ENCODE results near the gene PNCK. TPM values are rescaled to one million over a fixed set of nuclear protein-coding genes. Genes with fewer than 3 reads are reported as not detected.
"Not testable (repeated sequence)": the region's sequence is repeated elsewhere in the genome, so short reads cannot be mapped to it uniquely, and the experiment has no call there.

Gene PNCK
- total RNA-seq, 1 donor from 2014 or later: 1.1 TPM

GRCh38 chrX:153701706-153702105 lies 28.1 kb upstream of the PNCK start:
- Mint-ChIP-seq H3K36me3 (ENCODE audit: low read depth, unreplicated experiment) (peaks cover 4% of the 10 kb centered on the region), H3K9me3 (ENCODE audit: unreplicated experiment) (no peaks in the 10 kb centered on the region)

GRCh38 chrX:153700967-153701366 lies 27.4 kb upstream of the PNCK start:
- Mint-ChIP-seq H3K27me3 (ENCODE audit: low read depth, unreplicated experiment) (no peaks in the 10 kb centered on the region), H3K27ac (ENCODE audit: unreplicated experiment) (no peak overlapping the region), H3K36me3 (ENCODE audit: low read depth, unreplicated experiment) (peaks cover 4% of the 10 kb centered on the region), H3K4me1 (ENCODE audit: low read depth, unreplicated experiment) (no peaks in the 10 kb centered on the region), H3K4me3 (ENCODE audit: unreplicated experiment) (no peak overlapping the region), H3K9me3 (ENCODE audit: unreplicated experiment) (no peaks in the 10 kb centered on the region)
- H2AFZ ChIP-seq (ENCODE audit: low read depth, low read length): no peak overlapping the region
- H3K4me2 ChIP-seq (ENCODE audit: low read length): no peak overlapping the region
- H3K9me3 ChIP-seq (ENCODE audit: insufficient read depth, low read depth, low read length): no peaks in the 10 kb centered on the region
- H3K4me1 ChIP-seq (ENCODE audit: insufficient read depth, low read length): peaks cover 5% of the 10 kb centered on the region
- H4K20me1 ChIP-seq (ENCODE audit: insufficient read depth, low read length): no peaks in the 10 kb centered on the region
- TF ChIP-seq EZH2 (IDR thresholded peaks at IDR 0.05; ENCODE audit: insufficient read depth, low read length) (no peak), CTCF (IDR thresholded peaks at IDR 0.05; ENCODE audit: insufficient read depth, low read depth, low read length) (no peak)
- no peaks in the 10 kb centered on the region for H3K79me2 ChIP-seq (ENCODE audit: insufficient read depth, low read length)
- no peak overlapping the region for H3K27ac ChIP-seq (ENCODE audit: low read depth, low read length)
- no peaks in the 10 kb centered on the region for H3K27me3 ChIP-seq (ENCODE audit: insufficient read depth, low read length)
- FAIRE-seq (no peak), DNase-seq (ENCODE audit: low read depth) (no peak)
- no peak overlapping the region for H3K9ac ChIP-seq (ENCODE audit: low read length)
- H3K36me3 ChIP-seq (ENCODE audit: insufficient read depth, low read length): no peaks in the 10 kb centered on the region
- no peak overlapping the region for H3K4me3 ChIP-seq (ENCODE audit: insufficient read depth, low read depth, low read length)

More at GRCh38 chrX:153701706-153702105, 28.1 kb upstream of the PNCK start:
- Histone ChIP-seq H3K27me3 (ENCODE audit: insufficient read depth, low read length) (no peaks in the 10 kb centered on the region), H3K4me3 (ENCODE audit: insufficient read depth, low read depth, low read length) (no peak overlapping the region), H3K27ac (ENCODE audit: low read depth, low read length) (no peak overlapping the region), H3K4me2 (ENCODE audit: low read length) (no peak overlapping the region), H2AFZ (ENCODE audit: low read depth, low read length) (no peak overlapping the region), H3K36me3 (ENCODE audit: insufficient read depth, low read length) (no peaks in the 10 kb centered on the region), H3K79me2 (ENCODE audit: insufficient read depth, low read length) (no peaks in the 10 kb centered on the region), H3K9ac (ENCODE audit: low read length) (no peak overlapping the region), H3K4me1 (ENCODE audit: insufficient read depth, low read length) (peaks cover 5% of the 10 kb centered on the region), H3K9me3 (ENCODE audit: insufficient read depth, low read depth, low read length) (no peaks in the 10 kb centered on the region), H4K20me1 (ENCODE audit: insufficient read depth, low read length) (no peaks in the 10 kb centered on the region)
- H3K4me3 Mint-ChIP-seq (ENCODE audit: unreplicated experiment): no peak overlapping the region
- DNase-seq (ENCODE audit: low read depth) (no peak), FAIRE-seq (no peak)
- TF ChIP-seq EZH2 (IDR thresholded peaks at IDR 0.05; ENCODE audit: insufficient read depth, low read length) (no peak), CTCF (IDR thresholded peaks at IDR 0.05; ENCODE audit: insufficient read depth, low read depth, low read length) (no peak)
- H3K4me1 Mint-ChIP-seq (ENCODE audit: low read depth, unreplicated experiment): no peaks in the 10 kb centered on the region
- no peak overlapping the region for H3K27ac Mint-ChIP-seq (ENCODE audit: unreplicated experiment)
- H3K27me3 Mint-ChIP-seq (ENCODE audit: low read depth, unreplicated experiment): no peaks in the 10 kb centered on the region

GRCh38 chrX:153700376-153700945 lies 26.8 kb upstream of the PNCK start:
- Histone ChIP-seq H3K4me2 (ENCODE audit: low read length) (no peak overlapping the region), H3K27me3 (ENCODE audit: insufficient read depth, low read length) (no peaks in the 10 kb centered on the region), H3K4me1 (ENCODE audit: insufficient read depth, low read length) (peaks cover 5% of the 10 kb centered on the region), H3K9ac (ENCODE audit: low read length) (no peak overlapping the region), H3K27ac (ENCODE audit: low read depth, low read length) (no peak overlapping the region), H2AFZ (ENCODE audit: low read depth, low read length) (no peak overlapping the region), H3K36me3 (ENCODE audit: insufficient read depth, low read length) (no peaks in the 10 kb centered on the region), H4K20me1 (ENCODE audit: insufficient read depth, low read length) (no peaks in the 10 kb centered on the region), H3K79me2 (ENCODE audit: insufficient read depth, low read length) (no peaks in the 10 kb centered on the region), H3K4me3 (ENCODE audit: insufficient read depth, low read depth, low read length) (no peak overlapping the region), H3K9me3 (ENCODE audit: insufficient read depth, low read depth, low read length) (no peaks in the 10 kb centered on the region)
- FAIRE-seq: no peak
- H3K36me3 Mint-ChIP-seq (ENCODE audit: low read depth, unreplicated experiment): peaks cover 4% of the 10 kb centered on the region
- no peaks in the 10 kb centered on the region for H3K27me3 Mint-ChIP-seq (ENCODE audit: low read depth, unreplicated experiment)
- no peak overlapping the region for H3K27ac Mint-ChIP-seq (ENCODE audit: unreplicated experiment)
- no peak for DNase-seq (ENCODE audit: low read depth)
- TF ChIP-seq EZH2 (IDR thresholded peaks at IDR 0.05; ENCODE audit: insufficient read depth, low read length): no peak
- no peak for TF ChIP-seq CTCF (IDR thresholded peaks at IDR 0.05; ENCODE audit: insufficient read depth, low read depth, low read length)
- no peak overlapping the region for H3K4me3 Mint-ChIP-seq (ENCODE audit: unreplicated experiment)
- no peaks in the 10 kb centered on the region for H3K9me3 Mint-ChIP-seq (ENCODE audit: unreplicated experiment)
- H3K4me1 Mint-ChIP-seq (ENCODE audit: low read depth, unreplicated experiment): no peaks in the 10 kb centered on the region

- not testable (repeated sequence) for FAIRE-seq; H3K4me3 Mint-ChIP-seq (ENCODE audit: unreplicated experiment); H3K4me1 Mint-ChIP-seq (ENCODE audit: low read depth, unreplicated experiment); H3K36me3 ChIP-seq (ENCODE audit: insufficient read depth, low read length); H2AFZ ChIP-seq (ENCODE audit: low read depth, low read length); H3K4me1 ChIP-seq (ENCODE audit: insufficient read depth, low read length); H3K27me3 ChIP-seq (ENCODE audit: insufficient read depth, low read length); DNase-seq (ENCODE audit: low read depth); H3K9me3 ChIP-seq (ENCODE audit: insufficient read depth, low read depth, low read length); H3K9ac ChIP-seq (ENCODE audit: low read length); H3K36me3 Mint-ChIP-seq (ENCODE audit: low read depth, unreplicated experiment); H3K27ac ChIP-seq (ENCODE audit: low read depth, low read length); H3K27ac Mint-ChIP-seq (ENCODE audit: unreplicated experiment); H3K4me3 ChIP-seq (ENCODE audit: insufficient read depth, low read depth, low read length); H4K20me1 ChIP-seq (ENCODE audit: insufficient read depth, low read length); H3K9me3 Mint-ChIP-seq (ENCODE audit: unreplicated experiment); H3K79me2 ChIP-seq (ENCODE audit: insufficient read depth, low read length); H3K27me3 Mint-ChIP-seq (ENCODE audit: low read depth, unreplicated experiment); H3K4me2 ChIP-seq (ENCODE audit: low read length)
These were observed 26.3 kb upstream of the PNCK start for GRCh38 chrX:153699784-153700371.
